HepG2 (cell line): ENCODE measurements around the gene GUCA1A. TPM values are rescaled to one million over a fixed set of nuclear protein-coding genes. Genes with fewer than 3 reads are reported as not detected.

Experiments used
- ATAC-seq: fragments of 200-7000 bp; cut with Tn5 transposase; 3 replicates; pipeline ENCODE4 v1.9.1; 2020; ENCODE audit warnings: mild to moderate bottlenecking, moderate library complexity
- BruUV-seq: library from RNA; stranded (reverse); fragments of 400-500 nt; replicated peaks from 2 replicates; lab custom pipeline; 2021; lab: Mats Ljungman, UMichigan
- CTCF ChIA-PET: fragments of 300-600 bp; formaldehyde crosslinking; extraction: SDS; loops from one replicate; lab custom pipeline; 2021; ENCODE audit warnings: low total read pairs, inconsistent platforms, low intra/inter-chr PET ratio; lab: Yijun Ruan, JAX
- POLR2A ChIA-PET: fragments of 350-600 bp; sonication (Branson Sonifier 250); formaldehyde crosslinking; loops from one replicate; lab custom pipeline; 2020; ENCODE audit warnings: antibody characterized with exemption, inconsistent platforms; lab: Yijun Ruan, JAX
- DNase-seq: peaks from one replicate; pipeline ENCODE4 v3.0.0-alpha.2; 2015; ENCODE audit warnings: low spot score
- FAIRE-seq: peaks from 3 replicates; lab custom pipeline; 2011; peaks lifted over from hg19 to GRCh38; lab: Jason Lieb, UNC
- H2AFZ ChIP-seq: one replicate; pipeline ENCODE4 v1.6.1; 2011; ENCODE audit warnings: low read length, inconsistent platforms
- H3K27ac ChIP-seq: fragments of 300-600 bp; 3 replicates; pipeline ENCODE4 v1.8.0; 2011; ENCODE audit warnings: mixed run types, mild to moderate bottlenecking, mixed read lengths, low read length, inconsistent platforms; ENCODE audit not compliant: insufficient read depth; ENCODE audit errors: extremely low read length
- H3K27me3 ChIP-seq, 2 experiments: fragments of 200-600 bp in 1 of 2; 2 replicates in 1 of 2; 3 replicates in 1 of 2; pipeline versions ENCODE4 v1.6.0 to v1.8.0; 2011; ENCODE audit warnings: low read length in 2 of 2, mild to moderate bottlenecking in 2 of 2, moderate library complexity in 2 of 2, inconsistent platforms in 1 of 2; ENCODE audit not compliant: insufficient read depth in 2 of 2, control insufficient read depth in 1 of 2
- H3K36me3 ChIP-seq, 2 experiments: fragments of 200-600 bp in 1 of 2; replicated peaks in 1 of 2; 2 replicates in 1 of 2; 3 replicates in 1 of 2; pipeline versions ENCODE4 v1.5.1 to v1.8.0; 2011; ENCODE audit warnings: low read length in 2 of 2, inconsistent platforms in 1 of 2; ENCODE audit not compliant: insufficient read depth in 2 of 2, control insufficient read depth in 1 of 2
- H3K4me1 ChIP-seq: 2 replicates; pipeline ENCODE4 v1.5.1; 2012; ENCODE audit warnings: low read length, inconsistent platforms; ENCODE audit not compliant: insufficient read depth
- H3K4me2 ChIP-seq: 2 replicates; pipeline ENCODE4 v1.6.0; 2011; ENCODE audit warnings: low read depth, low read length, inconsistent platforms
- H3K4me3 ChIP-seq, 3 experiments: fragments of 200-600 bp in 1 of 3; sonication (generic), shearing (Covaris generic) in 1 of 3; replicated peaks in 1 of 3; 2 replicates each; pipeline ENCODE4 v1.5.1; 2011 to 2016; ENCODE audit warnings: low read length in 3 of 3, inconsistent platforms in 2 of 3, low read depth in 2 of 3, mild to moderate bottlenecking in 2 of 3, control low read depth in 1 of 3, mixed read lengths in 1 of 3; ENCODE audit not compliant: insufficient read depth in 1 of 3
- H3K79me2 ChIP-seq: one replicate; pipeline ENCODE4 v1.6.1; 2011; ENCODE audit warnings: low read length, inconsistent platforms; ENCODE audit not compliant: insufficient read depth
- H3K9ac ChIP-seq: 2 replicates; pipeline ENCODE4 v1.6.0; 2011; ENCODE audit warnings: mild to moderate bottlenecking, low read depth, low read length, inconsistent platforms; ENCODE audit not compliant: insufficient read depth
- H3K9me3 ChIP-seq: 2 replicates; pipeline ENCODE4 v1.5.1; 2012; ENCODE audit warnings: mild to moderate bottlenecking, low read length
- H4K20me1 ChIP-seq: 2 replicates; pipeline ENCODE4 v1.6.0; 2011; ENCODE audit warnings: inconsistent platforms, mild to moderate bottlenecking, low read length, moderate library complexity; ENCODE audit not compliant: insufficient read depth
- ADNP ChIP-seq: sonication (generic); formaldehyde crosslinking; IDR thresholded peaks from 2 replicates; pipeline ENCODE4 v1.4.0; 2020; ENCODE audit warnings: missing genetic modification reagents
- AFF4 ChIP-seq: sonication (generic); formaldehyde crosslinking; IDR thresholded peaks from 2 replicates; pipeline ENCODE4 v1.4.0; 2020; ENCODE audit warnings: missing genetic modification reagents
- CAMTA2 ChIP-seq: sonication (generic); formaldehyde crosslinking; IDR thresholded peaks from 2 replicates; pipeline ENCODE4 v1.4.0; 2020; ENCODE audit warnings: mild to moderate bottlenecking, missing genetic modification reagents, borderline replicate concordance
- CCAR2 ChIP-seq: fragments of 200-400 bp; formaldehyde crosslinking; optimal IDR thresholded peaks from 2 replicates; pipeline ENCODE3; 2018; ENCODE audit warnings: low read depth, mild to moderate bottlenecking, low read length, moderate library complexity
- DZIP1 ChIP-seq: sonication (generic); formaldehyde crosslinking; IDR thresholded peaks from 2 replicates; pipeline ENCODE4 v1.5.0; 2020; ENCODE audit warnings: mild to moderate bottlenecking, missing genetic modification reagents
- JDP2 ChIP-seq: sonication (generic); formaldehyde crosslinking; IDR thresholded peaks from 2 replicates; pipeline ENCODE4 v1.8.1; 2022; ENCODE audit warnings: missing genetic modification reagents, borderline replicate concordance
- MAZ ChIP-seq, 2 experiments: sonication (generic) in 1 of 2; formaldehyde crosslinking in 1 of 2; IDR thresholded peaks; 2 replicates each; pipeline versions ENCODE4 v1.5.0 to v1.6.1; 2012 to 2020; ENCODE audit warnings: low read depth in 2 of 2, mild to moderate bottlenecking in 2 of 2, borderline replicate concordance in 1 of 2, improper control_type of control experiment in 1 of 2, low read length in 1 of 2, missing genetic modification reagents in 1 of 2, moderate library complexity in 1 of 2
- MED13 ChIP-seq: sonication (generic); formaldehyde crosslinking; IDR thresholded peaks from 2 replicates; pipeline ENCODE4 v1.5.0; 2020; ENCODE audit warnings: missing genetic modification reagents
- RARG ChIP-seq: sonication (generic); formaldehyde crosslinking; IDR thresholded peaks from 2 replicates; pipeline ENCODE4 v1.4.0; 2020; ENCODE audit warnings: low read depth, mild to moderate bottlenecking, missing genetic modification reagents
- ZFX ChIP-seq: sonication (generic); formaldehyde crosslinking; IDR thresholded peaks from 2 replicates; pipeline ENCODE4 v1.4.0; 2020; ENCODE audit warnings: mild to moderate bottlenecking, low read depth, missing genetic modification reagents, moderate library complexity
- ZNF225 ChIP-seq: sonication (generic); formaldehyde crosslinking; IDR thresholded peaks from 2 replicates; pipeline ENCODE4 v1.4.0; 2020; ENCODE audit warnings: mild to moderate bottlenecking, missing genetic modification reagents
- ZNF33A ChIP-seq: sonication (generic); formaldehyde crosslinking; IDR thresholded peaks from 2 replicates; pipeline ENCODE4 v1.5.1; 2020; ENCODE audit warnings: missing genetic modification reagents, mild to moderate bottlenecking, moderate library complexity, borderline replicate concordance
- ZNF552 ChIP-seq: sonication (generic); formaldehyde crosslinking; IDR thresholded peaks from 2 replicates; pipeline ENCODE4 v1.9.0; 2022; ENCODE audit warnings: missing genetic modification reagents, mild to moderate bottlenecking, borderline replicate concordance
- WGBS: methylation state at CpG from one replicate; pipeline ENCODE4 v1.1.6; 2017; ENCODE audit warnings: low lambda C conversion rate; 5-methylcytosine and 5-hydroxymethylcytosine counted together
- in situ Hi-C: cut with HindIII; loops from 2 replicates; pipeline ENCODE4 v1.10.0; 2017; ENCODE audit warnings: low pct_unique_long_range_greater_than_20kb; ENCODE audit not compliant: extremely low pct_ligation_motif_present
- intact Hi-C: fragments of 100-400 bp; cut with micrococcal nuclease; formaldehyde crosslinking; loops from one replicate; pipeline ENCODE4 v1.10.0; 2022; ENCODE audit not compliant: unreplicated experiment
- polyA plus RNA-seq, 8 experiments: library from polyadenylated mRNA; depleted of rRNA in 3 of 8; stranded (reverse) in 7 of 8; unstranded in 1 of 8; fragments of >200 nt; fragmentation: Illumina TruSeq in 4 of 8; extraction: Trizol in 4 of 8; gene quantifications; 2 replicates each; pipeline versions ENCODE4 v1.2.1 to v1.2.3, GENCODE V29; 2011 to 2016; ENCODE audit warnings: low read depth in 4 of 8, missing spikeins in 1 of 8, mixed read lengths in 1 of 8; ENCODE audit not compliant: insufficient read depth in 1 of 8
- total RNA-seq, 5 experiments: library from RNA; depleted of rRNA; stranded (reverse); fragments of >200 nt; fragmentation: Illumina TruSeq; extraction: Trizol; gene quantifications; 2 replicates each; pipeline ENCODE4 v1.2.3, GENCODE V29; 2016; ENCODE audit warnings: low read depth in 1 of 5
- TF ChIP-seq, protein P1 (sequence below): sonication (generic); formaldehyde crosslinking; IDR thresholded peaks from 2 replicates; pipeline ENCODE4 v1.9.0; 2021; ENCODE audit warnings: missing genetic modification reagents, borderline replicate concordance
- TF ChIP-seq, protein P2 (sequence below): sonication (generic); formaldehyde crosslinking; IDR thresholded peaks from 2 replicates; pipeline ENCODE4 v1.4.0; 2020; ENCODE audit warnings: missing genetic modification reagents; ENCODE audit errors: not compliant biosample characterization

Gene GUCA1A
- total and polyA plus RNA-seq, 2 of the 13 experiments (the other 11 are each of a cell fraction or from before 2014, with no cell fraction given) = not detected

- ChIA-PET CTCF (interaction anchor here (5.2 kb wide), 1 partner anchor 88 kb away, joined by 107 read pairs; no protein-coding TSS in a partner anchor), POLR2A (interaction anchor here (0.6 to 0.8 kb wide), 2 partner anchors 65 to 294 kb away, joined by 3 read pairs; no protein-coding TSS in a partner anchor)
- Histone ChIP-seq H3K79me2 (no peaks in the 10 kb centered on the region), H3K27ac (no peak overlapping the region), H3K4me1 (peaks cover 44% of the 10 kb centered on the region), H3K27me3 (peaks cover 3 to 16% of the 10 kb centered on the region in 2 experiments; a peak in 2 of 5 replicates), H3K4me3 (no peak overlapping the region), H3K36me3 (no peaks in the 10 kb centered on the region), H3K9ac (no peak overlapping the region), H3K9me3 (no peaks in the 10 kb centered on the region), H2AFZ (no peak overlapping the region), H3K4me2 (no peak overlapping the region), H4K20me1 (no peaks in the 10 kb centered on the region)
- no peak for TF ChIP-seq CAMTA2 (CRISPR knock-in tag)
- no peak for TF ChIP-seq ZNF552 (CRISPR knock-in tag)
- TF ChIP-seq, protein P1, sequence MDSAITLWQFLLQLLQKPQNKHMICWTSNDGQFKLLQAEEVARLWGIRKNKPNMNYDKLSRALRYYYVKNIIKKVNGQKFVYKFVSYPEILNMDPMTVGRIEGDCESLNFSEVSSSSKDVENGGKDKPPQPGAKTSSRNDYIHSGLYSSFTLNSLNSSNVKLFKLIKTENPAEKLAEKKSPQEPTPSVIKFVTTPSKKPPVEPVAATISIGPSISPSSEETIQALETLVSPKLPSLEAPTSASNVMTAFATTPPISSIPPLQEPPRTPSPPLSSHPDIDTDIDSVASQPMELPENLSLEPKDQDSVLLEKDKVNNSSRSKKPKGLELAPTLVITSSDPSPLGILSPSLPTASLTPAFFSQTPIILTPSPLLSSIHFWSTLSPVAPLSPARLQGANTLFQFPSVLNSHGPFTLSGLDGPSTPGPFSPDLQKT = no peak
- TF ChIP-seq ZNF225 (CRISPR knock-in tag) = no peak
- TF ChIP-seq ZFX (CRISPR knock-in tag) = no peak
- TF ChIP-seq DZIP1 (CRISPR knock-in tag) = no peak
- TF ChIP-seq, protein P2, sequence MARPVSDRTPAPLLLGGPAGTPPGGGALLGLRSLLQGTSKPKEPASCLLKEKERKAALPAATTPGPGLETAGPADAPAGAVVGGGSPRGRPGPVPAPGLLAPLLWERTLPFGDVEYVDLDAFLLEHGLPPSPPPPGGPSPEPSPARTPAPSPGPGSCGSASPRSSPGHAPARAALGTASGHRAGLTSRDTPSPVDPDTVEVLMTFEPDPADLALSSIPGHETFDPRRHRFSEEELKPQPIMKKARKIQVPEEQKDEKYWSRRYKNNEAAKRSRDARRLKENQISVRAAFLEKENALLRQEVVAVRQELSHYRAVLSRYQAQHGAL = no peak
- TF ChIP-seq ZNF33A (CRISPR knock-in tag) = no peak
- no peak for TF ChIP-seq CCAR2
- no peak for TF ChIP-seq MED13 (CRISPR knock-in tag)
- no peak for TF ChIP-seq AFF4 (CRISPR knock-in tag)
- TF ChIP-seq JDP2 (CRISPR knock-in tag) = no peak
- TF ChIP-seq RARG = no peak
- TF ChIP-seq ADNP (CRISPR knock-in tag) = no peak
- TF ChIP-seq MAZ (IDR thresholded peaks at IDR 0.05; ENCODE audit: borderline replicate concordance, low read depth, low read length) = no peak
- no peak for TF ChIP-seq MAZ (CRISPR knock-in tag; IDR thresholded peaks at IDR 0.05; ENCODE audit: low read depth)
- in situ Hi-C loops (no loop called here), intact Hi-C loops (loop anchor here (5.0 kb wide), 1 partner anchor 47 kb away; no protein-coding TSS in a partner anchor)
- ATAC-seq (no peak), DNase-seq (no peak), FAIRE-seq (no peak)
- no TSS peak for BruUV-seq
- WGBS = 0% methylated on average over 1 of the region's 1 CpG
Observed at GRCh38 chr6:42163981-42164380, 9.2 kb upstream of the GUCA1A start.
